HCT116 (cell line): Measurements from ENCODE around the gene LYPD8.

ENCODE experiments used
- ATF3 ChIP-seq: IDR thresholded peaks from 2 replicates; pipeline ENCODE4 v1.6.1; 2012
- CEBPB ChIP-seq: IDR thresholded peaks from 2 replicates; pipeline ENCODE4 v1.6.1; 2012; ENCODE audit warnings: low read depth
- ELF1 ChIP-seq: IDR thresholded peaks from 2 replicates; pipeline ENCODE4 v1.6.1; 2012; ENCODE audit warnings: low read depth, borderline replicate concordance
- MAX ChIP-seq: IDR thresholded peaks from 2 replicates; pipeline ENCODE4 v1.6.1; 2012
- POLR2A ChIP-seq: IDR thresholded peaks from 2 replicates; pipeline ENCODE4 v1.7.0; 2011; ENCODE audit warnings: borderline replicate concordance; ENCODE audit not compliant: insufficient read depth, insufficient read length; ENCODE audit errors: extremely low read depth
- POLR2AphosphoS5 ChIP-seq: IDR thresholded peaks from 2 replicates; pipeline ENCODE4 v1.6.1; 2011; ENCODE audit warnings: mild to moderate bottlenecking, low read depth, low read length, moderate library complexity
- RAD21 ChIP-seq: IDR thresholded peaks from 2 replicates; pipeline ENCODE4 v1.6.1; 2012; ENCODE audit warnings: low read depth, mild to moderate bottlenecking
- SP1 ChIP-seq: IDR thresholded peaks from 2 replicates; pipeline ENCODE4 v1.6.1; 2012; ENCODE audit warnings: low read depth
- TCF7L2 ChIP-seq: IDR thresholded peaks from 2 replicates; pipeline ENCODE4 v1.7.0; 2011; ENCODE audit warnings: borderline replicate concordance, inconsistent platforms; ENCODE audit not compliant: insufficient read depth, insufficient read length; ENCODE audit errors: extremely low read depth
- YY1 ChIP-seq: IDR thresholded peaks from 2 replicates; pipeline ENCODE4 v1.6.1; 2011; ENCODE audit warnings: low read length, low read depth, moderate library complexity, mild to moderate bottlenecking; ENCODE audit not compliant: insufficient replicate concordance; ENCODE audit errors: extremely low read depth
- TF ChIP-seq, protein P1 (sequence below), 3 experiments: fragments of 200-600 bp in 1 of 3; sonication (generic) in 1 of 3; IDR thresholded peaks in 2 of 3; conservative IDR thresholded peaks in 1 of 3; 2 replicates each; pipeline ENCODE4 v1.5.1; 2012 to 2017; ENCODE audit warnings: low read depth in 2 of 3, low read length in 2 of 3, antibody characterized with exemption in 1 of 3, borderline replicate concordance in 1 of 3, control low read depth in 1 of 3, mild to moderate bottlenecking in 1 of 3, mixed read lengths in 1 of 3, mixed run types in 1 of 3, moderate library complexity in 1 of 3; ENCODE audit not compliant: insufficient read depth in 1 of 3
- TF ChIP-seq, protein P2 (sequence below): IDR thresholded peaks from 2 replicates; pipeline ENCODE4 v1.6.1; 2012; ENCODE audit warnings: low read depth

- TF ChIP-seq, protein P1, sequence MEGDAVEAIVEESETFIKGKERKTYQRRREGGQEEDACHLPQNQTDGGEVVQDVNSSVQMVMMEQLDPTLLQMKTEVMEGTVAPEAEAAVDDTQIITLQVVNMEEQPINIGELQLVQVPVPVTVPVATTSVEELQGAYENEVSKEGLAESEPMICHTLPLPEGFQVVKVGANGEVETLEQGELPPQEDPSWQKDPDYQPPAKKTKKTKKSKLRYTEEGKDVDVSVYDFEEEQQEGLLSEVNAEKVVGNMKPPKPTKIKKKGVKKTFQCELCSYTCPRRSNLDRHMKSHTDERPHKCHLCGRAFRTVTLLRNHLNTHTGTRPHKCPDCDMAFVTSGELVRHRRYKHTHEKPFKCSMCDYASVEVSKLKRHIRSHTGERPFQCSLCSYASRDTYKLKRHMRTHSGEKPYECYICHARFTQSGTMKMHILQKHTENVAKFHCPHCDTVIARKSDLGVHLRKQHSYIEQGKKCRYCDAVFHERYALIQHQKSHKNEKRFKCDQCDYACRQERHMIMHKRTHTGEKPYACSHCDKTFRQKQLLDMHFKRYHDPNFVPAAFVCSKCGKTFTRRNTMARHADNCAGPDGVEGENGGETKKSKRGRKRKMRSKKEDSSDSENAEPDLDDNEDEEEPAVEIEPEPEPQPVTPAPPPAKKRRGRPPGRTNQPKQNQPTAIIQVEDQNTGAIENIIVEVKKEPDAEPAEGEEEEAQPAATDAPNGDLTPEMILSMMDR (IDR thresholded peaks at IDR 0.05 in 2 of 3, conservative IDR thresholded peaks at IDR 0.05 in 1 of 3; ENCODE audit: borderline replicate concordance in 1 of 3, insufficient read depth in 1 of 3, low read depth in 2 of 3, low read length in 2 of 3): no peak
- TF ChIP-seq ELF1 (no peak), POLR2AphosphoS5 (no peak), MAX (no peak), POLR2A (no peak), TCF7L2 (no peak), YY1 (no peak), ATF3 (no peak), RAD21 (no peak), SP1 (no peak), CEBPB (no peak)
- TF ChIP-seq, protein P2, sequence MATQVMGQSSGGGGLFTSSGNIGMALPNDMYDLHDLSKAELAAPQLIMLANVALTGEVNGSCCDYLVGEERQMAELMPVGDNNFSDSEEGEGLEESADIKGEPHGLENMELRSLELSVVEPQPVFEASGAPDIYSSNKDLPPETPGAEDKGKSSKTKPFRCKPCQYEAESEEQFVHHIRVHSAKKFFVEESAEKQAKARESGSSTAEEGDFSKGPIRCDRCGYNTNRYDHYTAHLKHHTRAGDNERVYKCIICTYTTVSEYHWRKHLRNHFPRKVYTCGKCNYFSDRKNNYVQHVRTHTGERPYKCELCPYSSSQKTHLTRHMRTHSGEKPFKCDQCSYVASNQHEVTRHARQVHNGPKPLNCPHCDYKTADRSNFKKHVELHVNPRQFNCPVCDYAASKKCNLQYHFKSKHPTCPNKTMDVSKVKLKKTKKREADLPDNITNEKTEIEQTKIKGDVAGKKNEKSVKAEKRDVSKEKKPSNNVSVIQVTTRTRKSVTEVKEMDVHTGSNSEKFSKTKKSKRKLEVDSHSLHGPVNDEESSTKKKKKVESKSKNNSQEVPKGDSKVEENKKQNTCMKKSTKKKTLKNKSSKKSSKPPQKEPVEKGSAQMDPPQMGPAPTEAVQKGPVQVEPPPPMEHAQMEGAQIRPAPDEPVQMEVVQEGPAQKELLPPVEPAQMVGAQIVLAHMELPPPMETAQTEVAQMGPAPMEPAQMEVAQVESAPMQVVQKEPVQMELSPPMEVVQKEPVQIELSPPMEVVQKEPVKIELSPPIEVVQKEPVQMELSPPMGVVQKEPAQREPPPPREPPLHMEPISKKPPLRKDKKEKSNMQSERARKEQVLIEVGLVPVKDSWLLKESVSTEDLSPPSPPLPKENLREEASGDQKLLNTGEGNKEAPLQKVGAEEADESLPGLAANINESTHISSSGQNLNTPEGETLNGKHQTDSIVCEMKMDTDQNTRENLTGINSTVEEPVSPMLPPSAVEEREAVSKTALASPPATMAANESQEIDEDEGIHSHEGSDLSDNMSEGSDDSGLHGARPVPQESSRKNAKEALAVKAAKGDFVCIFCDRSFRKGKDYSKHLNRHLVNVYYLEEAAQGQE: no peak
These were observed 44.9 kb upstream of the LYPD8 start for GRCh38 chr1:248800459-248800858.
